Measurements from ENCODE around the gene THSD4.

The THSD4 gene

DNA sequence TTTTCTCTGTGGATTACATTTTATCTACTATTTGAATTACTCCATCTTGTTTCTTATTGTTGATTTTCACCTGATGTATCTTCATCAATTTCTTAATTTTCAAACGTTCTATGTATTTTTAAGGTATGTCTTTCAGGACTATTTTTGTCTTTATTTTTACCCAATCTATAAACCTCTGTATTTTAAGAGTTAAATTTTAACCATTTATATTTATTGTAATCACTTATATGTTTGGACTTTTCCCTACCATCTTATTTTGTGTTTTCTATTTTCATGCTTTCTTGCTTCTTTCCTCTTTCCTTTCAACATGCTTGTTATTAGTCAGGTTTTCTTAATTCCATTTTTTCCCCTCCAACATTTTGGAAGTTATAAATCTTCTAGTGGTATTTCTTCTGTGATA, 645.6 kb downstream of the THSD4 start:
- Mint-ChIP-seq H3K27me3 (peaks cover 6% of the 10 kb centered on the region), H3K4me1 (no peaks in the 10 kb centered on the region), H3K4me3 (no peak overlapping the region), H3K9me3 (peaks cover 15% of the 10 kb centered on the region), H3K36me3 (ENCODE audit: low read depth) (peaks cover 1% of the 10 kb centered on the region), H3K27ac (no peak overlapping the region)
- ATAC-seq (no peak), DNase-seq (no peak)

GRCh38 chr15:71761649-71762048, 646.4 kb downstream of the THSD4 start:
- no peak for DNase-seq
- Mint-ChIP-seq H3K27ac (no peak overlapping the region), H3K27me3 (peaks cover 4% of the 10 kb centered on the region), H3K4me3 (no peak overlapping the region), H3K9me3 (peaks cover 15% of the 10 kb centered on the region), H3K4me1 (no peaks in the 10 kb centered on the region), H3K36me3 (ENCODE audit: low read depth) (peaks cover 1% of the 10 kb centered on the region)
- ATAC-seq = no peak

DNA sequence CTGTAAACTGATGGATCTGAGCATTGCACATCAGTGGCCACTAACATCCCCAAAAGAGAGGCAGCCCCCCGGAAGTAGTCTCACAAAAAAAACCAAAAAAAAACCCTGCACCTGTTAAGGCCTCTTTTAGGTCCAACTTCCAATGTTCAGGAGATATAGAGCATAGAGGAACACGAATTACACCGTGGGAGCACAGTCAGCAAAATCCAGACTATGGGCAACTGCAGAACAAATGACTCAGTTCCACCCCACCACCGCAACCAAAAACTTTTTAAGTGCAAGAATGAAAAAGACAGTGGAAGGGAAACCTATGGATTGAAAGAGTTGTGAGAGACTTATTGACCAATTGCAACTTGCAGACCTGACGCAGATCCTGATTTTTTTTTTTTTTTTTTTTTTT, 652.9 kb downstream of the THSD4 start:
- H3K4me3 Mint-ChIP-seq = no peak overlapping the region
- H3K36me3 Mint-ChIP-seq (ENCODE audit: low read depth) = no peaks in the 10 kb centered on the region
- no peak for ATAC-seq
- no peaks in the 10 kb centered on the region for H3K9me3 Mint-ChIP-seq
- H3K27ac Mint-ChIP-seq = no peak overlapping the region
- no peaks in the 10 kb centered on the region for H3K4me1 Mint-ChIP-seq
- DNase-seq = no peak
- peaks cover 8% of the 10 kb centered on the region for H3K27me3 Mint-ChIP-seq

GRCh38 chr15:71773206-71773859, 658.1 kb downstream of the THSD4 start:
- Mint-ChIP-seq H3K27ac (no peak overlapping the region), H3K36me3 (ENCODE audit: low read depth) (no peaks in the 10 kb centered on the region), H3K9me3 (no peaks in the 10 kb centered on the region), H3K4me1 (no peaks in the 10 kb centered on the region), H3K4me3 (no peak overlapping the region), H3K27me3 (peaks cover 2% of the 10 kb centered on the region)
- DNase-seq (no peak), ATAC-seq (no peak)

DNA sequence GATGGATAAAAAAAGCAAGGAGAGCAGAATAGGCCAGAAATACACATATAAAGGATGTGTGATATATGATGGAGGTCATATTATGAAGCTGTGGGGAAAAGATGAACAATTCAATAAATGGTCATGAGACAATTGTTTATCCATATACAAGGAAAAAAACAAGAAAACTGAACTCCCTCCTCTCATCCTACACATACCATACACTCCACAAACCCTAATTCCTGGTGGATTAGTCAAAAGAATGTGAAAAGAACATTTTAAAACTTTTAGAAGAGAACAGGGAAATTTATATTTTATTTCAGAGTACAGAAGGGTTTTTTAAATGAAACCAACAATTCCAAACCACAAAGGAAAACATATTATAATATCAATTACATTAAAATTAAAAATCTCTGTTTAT, 660.6 kb downstream of the THSD4 start:
- DNase-seq (no peak), ATAC-seq (no peak)
- peaks cover 5% of the 10 kb centered on the region for H3K27me3 Mint-ChIP-seq
- H3K27ac Mint-ChIP-seq = no peak overlapping the region
- H3K4me1 Mint-ChIP-seq = peaks cover 2% of the 10 kb centered on the region
- H3K36me3 Mint-ChIP-seq (ENCODE audit: low read depth) = no peaks in the 10 kb centered on the region
- H3K4me3 Mint-ChIP-seq = no peak overlapping the region
- H3K9me3 Mint-ChIP-seq = no peaks in the 10 kb centered on the region

DNA sequence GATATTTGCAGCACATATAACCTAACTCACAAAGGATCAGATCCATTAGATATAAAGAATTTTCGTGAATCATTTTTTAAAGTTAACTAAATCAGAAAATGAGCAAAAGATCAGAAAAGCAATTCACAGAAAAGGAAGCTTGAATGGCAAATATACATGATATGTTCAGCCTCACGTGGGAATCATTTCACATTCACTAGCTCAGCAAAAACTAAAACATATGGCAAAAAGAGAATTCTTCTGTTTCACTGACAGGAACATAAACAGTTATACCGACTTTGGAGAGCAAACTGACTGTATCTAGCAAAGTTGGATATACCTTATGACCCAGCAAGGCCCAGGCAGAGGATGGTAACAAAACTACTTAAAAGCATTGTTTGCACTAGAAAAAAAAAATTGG, 661.0 kb downstream of the THSD4 start:
- peaks cover 9% of the 10 kb centered on the region for H3K27me3 Mint-ChIP-seq
- no peak for ATAC-seq
- H3K36me3 Mint-ChIP-seq (ENCODE audit: low read depth) = no peaks in the 10 kb centered on the region
- H3K4me1 Mint-ChIP-seq = peaks cover 4% of the 10 kb centered on the region
- no peaks in the 10 kb centered on the region for H3K9me3 Mint-ChIP-seq
- no peak overlapping the region for H3K27ac Mint-ChIP-seq
- DNase-seq = no peak
- no peak overlapping the region for H3K4me3 Mint-ChIP-seq

DNA sequence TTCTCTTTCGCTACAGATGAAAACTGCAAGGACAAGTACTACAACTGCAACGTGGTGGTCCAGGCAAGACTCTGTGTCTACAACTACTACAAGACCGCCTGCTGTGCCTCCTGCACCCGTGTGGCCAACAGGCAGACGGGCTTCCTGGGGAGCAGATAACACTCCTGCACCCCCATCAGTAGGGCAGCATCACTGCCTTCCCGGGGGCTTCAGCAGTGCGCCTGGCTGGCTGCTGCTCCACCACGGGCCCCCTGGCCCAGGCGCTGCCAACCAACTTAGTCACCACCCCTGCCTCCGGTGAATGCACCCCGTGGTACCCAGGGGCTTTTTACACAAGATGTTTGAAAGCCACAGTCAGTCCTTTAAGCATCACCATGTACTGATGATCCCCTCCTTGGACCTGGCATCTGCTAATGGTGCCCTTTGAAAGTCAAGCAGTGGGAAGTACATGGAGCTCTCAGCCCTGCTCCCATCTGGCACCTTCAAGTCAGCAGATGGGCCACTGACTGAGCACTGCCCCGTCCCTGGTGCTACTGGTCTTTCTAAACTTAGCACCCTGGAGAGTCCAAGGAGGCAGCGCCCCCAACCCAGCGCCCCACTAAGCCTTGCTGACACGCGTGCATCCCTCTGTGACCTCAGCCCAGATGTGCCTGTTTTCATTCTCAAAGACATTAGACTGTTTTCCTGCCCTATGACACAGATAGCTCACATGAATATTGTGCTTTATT, 662.1 kb downstream of the THSD4 start:
- no peak overlapping the region for H3K27ac Mint-ChIP-seq
- no peak overlapping the region for H3K4me3 Mint-ChIP-seq
- H3K4me1 Mint-ChIP-seq = peaks cover 4% of the 10 kb centered on the region
- H3K27me3 Mint-ChIP-seq = peaks cover 12% of the 10 kb centered on the region
- no peak for DNase-seq
- H3K9me3 Mint-ChIP-seq = no peaks in the 10 kb centered on the region
- no peak for ATAC-seq
- no peaks in the 10 kb centered on the region for H3K36me3 Mint-ChIP-seq (ENCODE audit: low read depth)

DNA sequence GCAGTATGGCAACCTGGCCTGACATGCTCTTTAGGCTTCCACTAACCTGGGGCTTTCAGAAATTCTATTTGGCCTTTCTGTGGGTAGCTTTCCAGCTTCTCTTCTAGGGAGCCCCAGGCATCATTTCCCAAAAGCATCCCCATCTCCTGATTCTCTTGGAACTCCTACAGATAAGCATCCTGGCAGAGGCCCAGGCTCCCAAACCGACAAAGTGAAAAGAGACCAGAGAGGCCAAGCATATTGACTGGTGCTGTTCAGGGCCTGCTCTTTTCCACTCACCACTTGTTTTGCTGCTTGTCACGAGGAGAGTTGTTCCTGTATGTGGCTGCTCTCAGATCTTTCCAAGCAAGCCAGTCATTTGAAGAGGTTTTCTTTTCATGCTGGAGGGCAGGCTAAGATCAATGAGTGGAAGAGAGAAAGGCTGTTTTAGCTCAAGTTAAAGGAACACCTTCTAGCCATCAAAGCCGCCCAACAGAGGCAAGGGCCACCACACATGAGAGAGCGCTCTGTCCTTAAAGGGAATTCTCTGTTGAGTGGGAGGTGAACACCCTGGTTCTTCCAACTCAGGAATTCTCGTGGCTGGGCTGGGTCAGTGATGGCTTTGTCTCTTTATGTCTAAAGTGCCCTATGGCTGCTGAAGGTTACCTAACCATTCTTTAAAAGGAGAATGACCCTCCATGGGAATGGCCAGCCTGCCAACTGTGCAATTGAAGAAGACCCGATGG, 664.0 kb downstream of the THSD4 start:
- Mint-ChIP-seq H3K27ac (no peak overlapping the region), H3K9me3 (no peaks in the 10 kb centered on the region), H3K4me1 (peaks cover 4% of the 10 kb centered on the region), H3K27me3 (peaks cover 15% of the 10 kb centered on the region), H3K4me3 (no peak overlapping the region), H3K36me3 (ENCODE audit: low read depth) (no peaks in the 10 kb centered on the region)
- ATAC-seq (no peak), DNase-seq (no peak)

DNA sequence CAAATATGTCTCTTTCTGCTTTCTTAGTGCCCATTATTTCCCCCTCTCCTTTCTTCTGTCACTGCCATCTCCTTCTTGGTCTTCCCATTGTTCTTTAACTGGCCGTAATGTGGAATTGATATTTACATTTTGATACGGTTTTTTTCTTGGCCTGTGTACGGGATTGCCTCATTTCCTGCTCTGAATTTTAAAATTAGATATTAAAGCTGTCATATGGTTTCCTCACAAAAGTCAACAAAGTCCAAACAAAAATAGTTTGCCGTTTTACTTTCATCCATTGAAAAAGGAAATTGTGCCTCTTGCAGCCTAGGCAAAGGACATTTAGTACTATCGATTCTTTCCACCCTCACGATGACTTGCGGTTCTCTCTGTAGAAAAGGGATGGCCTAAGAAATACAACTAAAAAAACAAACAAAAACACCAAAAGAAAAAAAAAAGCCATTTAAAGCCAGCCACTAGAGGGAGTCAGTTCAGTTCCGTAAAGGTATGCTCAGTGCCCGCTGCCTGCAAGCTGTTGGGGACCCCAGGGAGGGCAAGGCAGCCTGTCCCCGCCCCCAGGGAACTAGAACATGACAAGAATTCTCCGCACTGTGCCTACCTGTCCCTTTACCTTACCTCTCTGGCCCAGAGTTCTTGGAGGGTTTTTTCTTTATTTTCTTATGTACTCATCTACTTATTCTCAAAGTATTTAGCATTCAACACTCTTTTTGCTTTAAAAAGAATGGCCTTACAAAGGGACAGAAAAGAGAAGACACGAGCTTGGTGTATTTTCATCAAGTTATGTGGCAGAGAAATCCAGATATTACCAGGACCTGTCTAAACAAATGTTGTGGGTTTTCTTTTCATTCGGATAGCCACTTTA, 665.1 kb downstream of the THSD4 start:
- Mint-ChIP-seq H3K4me1 (peaks cover 4% of the 10 kb centered on the region), H3K27ac (no peak overlapping the region), H3K9me3 (no peaks in the 10 kb centered on the region), H3K27me3 (peaks cover 21% of the 10 kb centered on the region), H3K4me3 (no peak overlapping the region), H3K36me3 (ENCODE audit: low read depth) (no peaks in the 10 kb centered on the region)
- ATAC-seq (peak; percentile 52), DNase-seq (peak; percentile 24)

- peaks cover 24% of the 10 kb centered on the region for H3K27me3 Mint-ChIP-seq
- DNase-seq (no peak), ATAC-seq (no peak)
- peak overlapping the region; percentile 56 for H3K27ac Mint-ChIP-seq
- H3K4me1 Mint-ChIP-seq = peaks cover 4% of the 10 kb centered on the region
- H3K4me3 Mint-ChIP-seq = no peak overlapping the region
- no peaks in the 10 kb centered on the region for H3K36me3 Mint-ChIP-seq (ENCODE audit: low read depth)
- no peaks in the 10 kb centered on the region for H3K9me3 Mint-ChIP-seq
Observed at GRCh38 chr15:71781179-71781964, 666.1 kb downstream of the THSD4 start.

DNA sequence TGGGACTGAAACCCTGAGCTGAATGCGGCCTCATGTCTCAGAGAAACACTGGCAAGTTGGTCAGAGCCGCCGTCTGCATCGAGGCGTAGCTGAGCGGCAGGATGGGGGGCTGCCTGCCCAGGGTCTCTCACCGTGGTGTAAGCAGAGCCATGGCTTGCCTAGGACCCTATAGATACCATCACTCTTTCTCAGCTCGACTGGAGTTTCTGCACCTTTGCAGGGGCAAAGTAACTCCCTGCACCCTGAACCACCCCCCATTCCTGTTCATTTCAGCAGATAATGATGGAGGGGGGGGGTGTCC, 666.6 kb downstream of the THSD4 start:
- DNase-seq = no peak
- Mint-ChIP-seq H3K9me3 (no peaks in the 10 kb centered on the region), H3K4me1 (peaks cover 4% of the 10 kb centered on the region), H3K27ac (no peak overlapping the region), H3K4me3 (no peak overlapping the region), H3K36me3 (ENCODE audit: low read depth) (no peaks in the 10 kb centered on the region), H3K27me3 (peaks cover 24% of the 10 kb centered on the region)
- no peak for ATAC-seq

- no peaks in the 10 kb centered on the region for H3K9me3 Mint-ChIP-seq
- no peak overlapping the region for H3K27ac Mint-ChIP-seq
- peaks cover 24% of the 10 kb centered on the region for H3K27me3 Mint-ChIP-seq
- H3K36me3 Mint-ChIP-seq (ENCODE audit: low read depth) = no peaks in the 10 kb centered on the region
- peaks cover 4% of the 10 kb centered on the region for H3K4me1 Mint-ChIP-seq
- ATAC-seq (no peak), DNase-seq (no peak)
- H3K4me3 Mint-ChIP-seq = no peak overlapping the region
Observed at GRCh38 chr15:71782422-71783165, 667.3 kb downstream of the THSD4 start.

DNA sequence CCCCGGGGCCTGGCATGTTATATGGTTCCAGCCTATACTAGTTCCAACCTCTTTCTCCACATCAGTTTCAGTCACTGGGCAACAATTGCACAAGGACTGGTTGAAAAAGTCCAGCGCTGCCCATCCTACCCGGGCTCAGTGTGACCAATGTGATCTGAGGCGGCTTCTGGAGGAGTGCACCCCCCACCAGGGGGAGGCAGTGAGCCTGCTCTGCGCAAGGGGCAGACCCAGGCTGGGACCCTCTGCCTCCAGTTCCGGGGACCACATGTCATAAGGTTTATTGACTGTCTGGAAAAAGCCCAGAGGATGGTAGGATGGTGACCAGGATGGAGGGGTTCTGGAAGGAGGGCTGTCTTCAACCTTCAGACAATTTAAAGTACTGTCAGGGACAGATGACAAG, 669.4 kb downstream of the THSD4 start:
- Mint-ChIP-seq H3K27ac (no peak overlapping the region), H3K36me3 (ENCODE audit: low read depth) (no peaks in the 10 kb centered on the region), H3K9me3 (no peaks in the 10 kb centered on the region), H3K4me1 (peaks cover 4% of the 10 kb centered on the region), H3K4me3 (no peak overlapping the region), H3K27me3 (peaks cover 27% of the 10 kb centered on the region)
- DNase-seq (peak; percentile 35), ATAC-seq (no peak)

Data from activated naive CD8-positive, alpha-beta T cell treated with anti-CD3 and anti-CD28 coated beads, Interleukin-2, amount 50 U/mL, for 24 hours (primary cell).